ENCODE data around the gene MAPK10. TPM values are rescaled to one million over a fixed set of nuclear protein-coding genes. Genes with fewer than 3 reads are reported as not detected.

MAPK10 gene
- total RNA-seq, 1 experiment from 2014 or later, result 0.44 TPM

DNA sequence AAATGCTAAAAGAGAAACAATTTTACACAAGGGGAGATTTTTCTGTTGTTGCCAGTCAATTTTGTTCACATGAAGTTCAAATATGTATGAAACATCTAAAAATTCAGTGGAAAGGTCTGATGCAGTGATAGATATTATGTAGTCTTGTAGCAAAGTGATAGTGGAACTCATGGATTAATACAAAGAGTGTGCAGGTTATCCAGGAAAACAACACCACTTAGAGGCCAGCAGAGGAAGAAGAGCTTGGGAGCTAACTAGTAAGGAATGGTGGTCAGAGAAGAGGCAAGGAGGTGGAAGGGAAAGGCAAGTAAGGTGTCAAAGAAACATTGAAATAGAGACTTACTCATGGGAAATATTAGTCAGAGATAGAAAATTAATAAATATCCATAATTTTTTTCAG lies 395.6 kb downstream of the MAPK10 start:
- Histone ChIP-seq H3K4me1 (ENCODE audit: insufficient read depth, low read length) (peaks cover 21% of the 10 kb centered on the region), H3F3A (ENCODE audit: low read length, unreplicated experiment) (no peaks in the 10 kb centered on the region), H3K36me3 (ENCODE audit: low read depth, low read length) (no peaks in the 10 kb centered on the region), H3K9me2 (replicated peaks; ENCODE audit: low read length) (no peaks in the 10 kb centered on the region), H3K79me2 (ENCODE audit: low read length) (no peaks in the 10 kb centered on the region), H3K4me2 (ENCODE audit: low read length) (no peak overlapping the region), H3K27me3 (ENCODE audit: low read length) (no peaks in the 10 kb centered on the region), H3K27ac (ENCODE audit: low read length) (no peak overlapping the region), H4K20me1 (ENCODE audit: low read length) (no peaks in the 10 kb centered on the region), H3K9me3 (ENCODE audit: low read length) (no peaks in the 10 kb centered on the region), H3K4me3 (ENCODE audit: low read length) (no peak overlapping the region), H3K9ac (ENCODE audit: low read length) (no peak overlapping the region), H2AFZ (ENCODE audit: low read length) (no peak overlapping the region)
- intact Hi-C loops (cut with micrococcal nuclease), result no loop called here
- POLR2A ChIA-PET (ENCODE audit: unreplicated experiment), result no interaction called here
- BruUV-seq (replicated peaks), result no TSS peak
- TF ChIP-seq, protein P1, sequence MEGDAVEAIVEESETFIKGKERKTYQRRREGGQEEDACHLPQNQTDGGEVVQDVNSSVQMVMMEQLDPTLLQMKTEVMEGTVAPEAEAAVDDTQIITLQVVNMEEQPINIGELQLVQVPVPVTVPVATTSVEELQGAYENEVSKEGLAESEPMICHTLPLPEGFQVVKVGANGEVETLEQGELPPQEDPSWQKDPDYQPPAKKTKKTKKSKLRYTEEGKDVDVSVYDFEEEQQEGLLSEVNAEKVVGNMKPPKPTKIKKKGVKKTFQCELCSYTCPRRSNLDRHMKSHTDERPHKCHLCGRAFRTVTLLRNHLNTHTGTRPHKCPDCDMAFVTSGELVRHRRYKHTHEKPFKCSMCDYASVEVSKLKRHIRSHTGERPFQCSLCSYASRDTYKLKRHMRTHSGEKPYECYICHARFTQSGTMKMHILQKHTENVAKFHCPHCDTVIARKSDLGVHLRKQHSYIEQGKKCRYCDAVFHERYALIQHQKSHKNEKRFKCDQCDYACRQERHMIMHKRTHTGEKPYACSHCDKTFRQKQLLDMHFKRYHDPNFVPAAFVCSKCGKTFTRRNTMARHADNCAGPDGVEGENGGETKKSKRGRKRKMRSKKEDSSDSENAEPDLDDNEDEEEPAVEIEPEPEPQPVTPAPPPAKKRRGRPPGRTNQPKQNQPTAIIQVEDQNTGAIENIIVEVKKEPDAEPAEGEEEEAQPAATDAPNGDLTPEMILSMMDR (conservative IDR thresholded peaks at IDR 0.05; ENCODE audit: low read depth, low read length), result peak; percentile 46; the same call in 1 of the 2 replicates
- no peak for TF ChIP-seq EZH2 (IDR thresholded peaks at IDR 0.05; ENCODE audit: low read length, unreplicated experiment)
- no peak for TF ChIP-seq EZH2phosphoT487 (IDR thresholded peaks at IDR 0.05; ENCODE audit: borderline replicate concordance, low read length)
- CTCF ChIA-PET, result interaction anchor here (0.5 to 1.0 kb wide), 3 partner anchors 22 to 168 kb away, joined by 3 to 5 read pairs (median 3); no protein-coding TSS in a partner anchor
- ATAC-seq (no peak), DNase-seq (no peak)

DNA sequence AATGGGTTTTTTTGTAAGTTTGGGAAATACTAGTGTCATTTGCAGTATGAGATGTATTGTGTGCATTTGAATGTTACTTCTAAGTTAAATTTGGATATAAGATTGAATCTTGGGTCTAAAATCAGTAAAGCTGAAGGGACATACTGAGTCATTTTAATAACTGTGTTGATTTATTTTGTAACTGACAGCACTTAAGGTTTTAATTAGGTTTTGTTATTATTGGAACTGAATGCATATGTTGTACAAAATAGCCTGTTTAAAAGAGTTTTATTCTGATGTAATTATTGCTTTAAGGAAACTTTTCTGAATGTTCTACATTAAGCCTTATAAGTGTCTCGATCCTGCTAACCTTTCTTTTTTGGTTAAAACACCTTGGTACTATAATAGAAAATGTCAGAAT lies 396.6 kb downstream of the MAPK10 start:
- ATAC-seq (no peak), DNase-seq (no peak)
- H3K4me3 ChIP-seq (ENCODE audit: low read length), result no peak overlapping the region
- no peak overlapping the region for H2AFZ ChIP-seq (ENCODE audit: low read length)
- POLR2A ChIA-PET (ENCODE audit: unreplicated experiment), result no interaction called here
- H3K79me2 ChIP-seq (ENCODE audit: low read length), result no peaks in the 10 kb centered on the region
- no TSS peak for BruUV-seq (replicated peaks)
- no peaks in the 10 kb centered on the region for H4K20me1 ChIP-seq (ENCODE audit: low read length)
- no peaks in the 10 kb centered on the region for H3K9me3 ChIP-seq (ENCODE audit: low read length)
- H3K27me3 ChIP-seq (ENCODE audit: low read length), result no peaks in the 10 kb centered on the region
- no peaks in the 10 kb centered on the region for H3F3A ChIP-seq (ENCODE audit: low read length, unreplicated experiment)
- CTCF ChIA-PET, result no interaction called here
- intact Hi-C loops (cut with micrococcal nuclease), result no loop called here
- H3K36me3 ChIP-seq (ENCODE audit: low read depth, low read length), result no peaks in the 10 kb centered on the region
- peaks cover 13% of the 10 kb centered on the region; the same call in 1 of the 2 replicates for H3K4me1 ChIP-seq (ENCODE audit: insufficient read depth, low read length)
- no peak overlapping the region for H3K27ac ChIP-seq (ENCODE audit: low read length)
- H3K9ac ChIP-seq (ENCODE audit: low read length), result no peak overlapping the region
- no peaks in the 10 kb centered on the region for H3K9me2 ChIP-seq (replicated peaks; ENCODE audit: low read length)
- no peak for TF ChIP-seq EZH2phosphoT487 (IDR thresholded peaks at IDR 0.05; ENCODE audit: borderline replicate concordance, low read length)
- TF ChIP-seq EZH2 (IDR thresholded peaks at IDR 0.05; ENCODE audit: low read length, unreplicated experiment), result no peak
- TF ChIP-seq, protein P1 (conservative IDR thresholded peaks at IDR 0.05; ENCODE audit: low read depth, low read length), result no peak
- H3K4me2 ChIP-seq (ENCODE audit: low read length), result no peak overlapping the region

DNA sequence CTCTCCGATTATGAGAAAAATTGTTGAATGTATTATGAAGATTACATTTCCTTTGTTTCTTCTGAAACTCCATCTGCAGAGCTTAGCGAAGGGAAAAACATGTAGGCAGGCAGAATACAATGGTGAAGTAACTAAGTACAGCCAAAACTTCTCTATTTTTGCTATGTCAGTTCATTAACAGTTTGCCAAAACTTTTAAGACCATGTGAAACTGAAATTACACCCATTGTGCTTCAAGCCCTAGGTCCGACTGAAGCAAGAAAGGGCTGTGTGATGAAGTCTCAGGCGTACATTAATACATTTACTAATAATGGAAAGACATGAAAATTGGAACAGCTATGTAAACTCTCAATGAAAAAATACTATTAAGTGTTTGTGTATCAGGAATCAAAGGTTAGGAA lies 398.0 kb downstream of the MAPK10 start:
- no peak overlapping the region for H3K9ac ChIP-seq (ENCODE audit: low read length)
- no peak overlapping the region for H3K4me3 ChIP-seq (ENCODE audit: low read length)
- CTCF ChIA-PET, result no interaction called here
- POLR2A ChIA-PET (ENCODE audit: unreplicated experiment), result no interaction called here
- H2AFZ ChIP-seq (ENCODE audit: low read length), result no peak overlapping the region
- H3K9me3 ChIP-seq (ENCODE audit: low read length), result no peaks in the 10 kb centered on the region
- 0 out of 2 replicates have a peak overlapping the region, but pooled peaks have one; percentile 41 for H3K27ac ChIP-seq (ENCODE audit: low read length)
- DNase-seq (no peak), ATAC-seq (no peak)
- no TSS peak for BruUV-seq (replicated peaks)
- TF ChIP-seq EZH2phosphoT487 (IDR thresholded peaks at IDR 0.05; ENCODE audit: borderline replicate concordance, low read length) (no peak), EZH2 (IDR thresholded peaks at IDR 0.05; ENCODE audit: low read length, unreplicated experiment) (no peak)
- TF ChIP-seq, protein P1 (conservative IDR thresholded peaks at IDR 0.05; ENCODE audit: low read depth, low read length), result no peak
- 0 out of 2 replicates have a peak, but pooled peaks cover 6% of the 10 kb centered on the region for H3K4me1 ChIP-seq (ENCODE audit: insufficient read depth, low read length)
- no peaks in the 10 kb centered on the region for H3K79me2 ChIP-seq (ENCODE audit: low read length)
- H3K27me3 ChIP-seq (ENCODE audit: low read length), result no peaks in the 10 kb centered on the region
- H3F3A ChIP-seq (ENCODE audit: low read length, unreplicated experiment), result no peaks in the 10 kb centered on the region
- intact Hi-C loops (cut with micrococcal nuclease), result no loop called here
- H3K4me2 ChIP-seq (ENCODE audit: low read length), result no peak overlapping the region
- no peaks in the 10 kb centered on the region for H3K36me3 ChIP-seq (ENCODE audit: low read depth, low read length)
- no peaks in the 10 kb centered on the region for H3K9me2 ChIP-seq (replicated peaks; ENCODE audit: low read length)
- no peaks in the 10 kb centered on the region for H4K20me1 ChIP-seq (ENCODE audit: low read length)

Measured in PC-3 (cell line).